H1 (cell line): Measurements from ENCODE around the gene EXOC1L. TPM values are rescaled to one million over a fixed set of nuclear protein-coding genes. Genes with fewer than 3 reads are reported as not detected.

Experiments used
- CTCF ChIA-PET: fragments of 300-600 bp; sonication (Branson Sonifier 250); formaldehyde crosslinking; loops from one replicate; lab custom pipeline; 2021; ENCODE audit not compliant: partially characterized antibody; lab: Charles Lee
- POLR2A ChIA-PET: fragments of 300-600 bp; sonication (Branson Sonifier 250); formaldehyde crosslinking; loops from one replicate; lab custom pipeline; 2021; ENCODE audit warnings: inconsistent platforms; ENCODE audit not compliant: partially characterized antibody; lab: Charles Lee
- DNase-seq, 2 experiments: peaks; one replicate each; pipeline versions ENCODE4 v3.0.0 to v3.0.0-alpha.2; 2010 to 2022; ENCODE audit warnings: low spot score in 2 of 2, low read depth in 1 of 2, mixed read lengths in 1 of 2
- FAIRE-seq: peaks from 2 replicates; lab custom pipeline; 2011; peaks lifted over from hg19 to GRCh38; lab: Jason Lieb, UNC
- H2AFZ ChIP-seq: 2 replicates; pipeline ENCODE4 v1.8.1; 2012; ENCODE audit warnings: low read length, inconsistent platforms
- H2AK5ac ChIP-seq: 2 replicates; pipeline ENCODE4 v1.6.1; 2013; ENCODE audit warnings: low read depth, low read length
- H2BK120ac ChIP-seq: replicated peaks from 2 replicates; pipeline ENCODE3; 2013; ENCODE audit warnings: low read depth, low read length, inconsistent platforms
- H2BK12ac ChIP-seq: 2 replicates; pipeline ENCODE4 v1.6.1; 2013; ENCODE audit warnings: low read depth, low read length
- H2BK15ac ChIP-seq: 2 replicates; pipeline ENCODE4 v1.6.1; 2013; ENCODE audit warnings: low read length
- H2BK20ac ChIP-seq: 2 replicates; pipeline ENCODE4 v1.6.1; 2013; ENCODE audit warnings: low read length
- H2BK5ac ChIP-seq: 2 replicates; pipeline ENCODE4 v1.6.1; 2013; ENCODE audit warnings: low read depth, low read length
- H3K14ac ChIP-seq: 2 replicates; pipeline ENCODE4 v1.6.1; 2013; ENCODE audit warnings: inconsistent platforms; ENCODE audit not compliant: insufficient read length
- H3K18ac ChIP-seq: 2 replicates; pipeline ENCODE4 v1.6.1; 2013; ENCODE audit warnings: low read length; ENCODE audit errors: extremely low read depth
- H3K23ac ChIP-seq: 2 replicates; pipeline ENCODE4 v1.6.1; 2013; ENCODE audit warnings: inconsistent platforms; ENCODE audit not compliant: insufficient read length
- H3K23me2 ChIP-seq: 2 replicates; pipeline ENCODE4 v1.6.1; 2013; ENCODE audit warnings: low read depth, low read length
- H3K27ac ChIP-seq: 2 replicates; pipeline ENCODE4 v1.6.1; 2011; ENCODE audit warnings: low read depth, low read length, inconsistent platforms
- H3K27me3 ChIP-seq, 4 experiments: replicated peaks in 1 of 4; 1 replicate in 1 of 4; 2 replicates in 3 of 4; pipeline versions ENCODE4 v1.6.1 to v1.8.1; 2011 to 2013; ENCODE audit warnings: low read length in 3 of 4, mild to moderate bottlenecking in 3 of 4, inconsistent platforms in 2 of 4, mixed read lengths in 2 of 4, moderate library complexity in 1 of 4; ENCODE audit not compliant: control insufficient read depth in 3 of 4, insufficient read depth in 3 of 4; ENCODE audit errors: extremely low read depth in 1 of 4
- H3K36me3 ChIP-seq, 4 experiments: 2 replicates each; pipeline versions ENCODE4 v1.6.1 to v1.8.1; 2011 to 2013; ENCODE audit warnings: mild to moderate bottlenecking in 4 of 4, low read length in 3 of 4, moderate library complexity in 2 of 4, control low read depth in 1 of 4, inconsistent platforms in 1 of 4; ENCODE audit not compliant: insufficient read depth in 4 of 4, control insufficient read depth in 2 of 4
- H3K4ac ChIP-seq: replicated peaks from 2 replicates; pipeline ENCODE3; 2013; ENCODE audit warnings: low read length, low read depth, mixed read lengths, inconsistent platforms; ENCODE audit not compliant: insufficient read length
- H3K4me1 ChIP-seq, 4 experiments: replicated peaks in 1 of 4; 1 replicate in 1 of 4; 2 replicates in 3 of 4; pipeline versions ENCODE4 v1.6.1 to v1.8.1; 2011 to 2013; ENCODE audit warnings: low read length in 3 of 4, inconsistent platforms in 2 of 4, mixed read lengths in 1 of 4; ENCODE audit not compliant: insufficient read depth in 4 of 4, control insufficient read depth in 3 of 4
- H3K4me2 ChIP-seq, 2 experiments: 2 replicates each; pipeline versions ENCODE4 v1.6.1 to v1.8.1; 2011 to 2013; ENCODE audit warnings: low read depth in 2 of 2, low read length in 2 of 2, control low read depth in 1 of 2, inconsistent platforms in 1 of 2, mild to moderate bottlenecking in 1 of 2; ENCODE audit not compliant: insufficient read depth in 1 of 2
- H3K4me3 ChIP-seq, 4 experiments: fragments of 200-600, 300-600 bp in 1 of 4; sonication (generic), shearing (Covaris generic), sonication (Bioruptor Twin) in 1 of 4; 2 replicates each; pipeline versions ENCODE4 v1.5.1 to v1.8.1; 2011 to 2016; ENCODE audit warnings: low read length in 4 of 4, low read depth in 3 of 4, control low read depth in 2 of 4, inconsistent platforms in 2 of 4, mild to moderate bottlenecking in 2 of 4, mixed read lengths in 1 of 4, moderate library complexity in 1 of 4; ENCODE audit not compliant: insufficient read depth in 2 of 4; ENCODE audit errors: extremely low read depth in 1 of 4
- H3K56ac ChIP-seq: replicated peaks from 2 replicates; pipeline ENCODE3; 2013; ENCODE audit warnings: low read depth, mild to moderate bottlenecking, mixed read lengths, low read length, inconsistent platforms; ENCODE audit not compliant: insufficient read length
- H3K79me1 ChIP-seq: 2 replicates; pipeline ENCODE4 v1.6.1; 2013; ENCODE audit warnings: low read depth, low read length, control low read depth
- H3K79me2 ChIP-seq, 2 experiments: 2 replicates each; pipeline versions ENCODE4 v1.6.1 to v1.8.1; 2012 to 2013; ENCODE audit warnings: low read length in 2 of 2, mild to moderate bottlenecking in 2 of 2, inconsistent platforms in 1 of 2; ENCODE audit not compliant: insufficient read depth in 2 of 2, control insufficient read depth in 1 of 2
- H3K9ac ChIP-seq, 4 experiments: replicated peaks in 1 of 4; 1 replicate in 1 of 4; 2 replicates in 3 of 4; pipeline versions ENCODE4 v1.6.1 to v1.8.1; 2011 to 2013; ENCODE audit warnings: low read depth in 3 of 4, low read length in 3 of 4, control low read depth in 2 of 4, mild to moderate bottlenecking in 2 of 4, moderate library complexity in 2 of 4, inconsistent platforms in 1 of 4; ENCODE audit errors: extremely low read depth in 1 of 4
- H3K9me3 ChIP-seq, 2 experiments: 2 replicates each; pipeline versions ENCODE4 v1.6.1 to v1.8.1; 2012 to 2013; ENCODE audit warnings: mild to moderate bottlenecking in 2 of 2, moderate library complexity in 2 of 2, control low read depth in 1 of 2, inconsistent platforms in 1 of 2, low read depth in 1 of 2, low read length in 1 of 2, mixed read lengths in 1 of 2; ENCODE audit not compliant: insufficient read depth in 2 of 2
- H4K20me1 ChIP-seq, 2 experiments: replicated peaks in 1 of 2; 2 replicates each; pipeline versions ENCODE3 to v1.8.1; 2011 to 2013; ENCODE audit warnings: inconsistent platforms in 2 of 2, low read length in 2 of 2, mild to moderate bottlenecking in 1 of 2; ENCODE audit not compliant: insufficient read depth in 2 of 2, control insufficient read depth in 1 of 2
- H4K5ac ChIP-seq: 2 replicates; pipeline ENCODE4 v1.6.1; 2013; ENCODE audit warnings: low read length, low read depth, mixed read lengths, inconsistent platforms; ENCODE audit not compliant: insufficient read length
- H4K8ac ChIP-seq: 2 replicates; pipeline ENCODE4 v1.8.0; 2013; ENCODE audit warnings: mild to moderate bottlenecking, moderate library complexity, low read length, inconsistent platforms; ENCODE audit not compliant: insufficient read depth; ENCODE audit errors: extremely low read depth
- H4K91ac ChIP-seq: replicated peaks from 2 replicates; pipeline ENCODE3; 2013; ENCODE audit warnings: low read length, mixed read lengths, inconsistent platforms; ENCODE audit not compliant: insufficient read length
- CEBPB ChIP-seq: IDR thresholded peaks from 2 replicates; pipeline ENCODE4 v1.6.1; 2012; ENCODE audit warnings: low read depth, low read length
- SAP30 ChIP-seq: fragments of 300-600 bp; sonication (generic); IDR thresholded peaks from 2 replicates; pipeline ENCODE4 v1.7.1; 2012; ENCODE audit warnings: low read length, moderate library complexity, mild to moderate bottlenecking, inconsistent platforms; ENCODE audit not compliant: insufficient read depth, insufficient replicate concordance
- WGBS, 2 experiments: shearing (Covaris generic) in 1 of 2; methylation state at CpG; one replicate each; pipeline versions ENCODE4 v1.1.6 to v1.1.7; 2013 to 2015; ENCODE audit warnings: low lambda C conversion rate in 2 of 2, mixed read lengths in 2 of 2, inconsistent platforms in 1 of 2, low coverage in 1 of 2, missing lambda C conversion rate in 1 of 2; ENCODE audit not compliant: insufficient replicate concordance in 2 of 2, insufficient coverage in 1 of 2, insufficient read length in 1 of 2; ENCODE audit errors: extremely low coverage in 1 of 2, missing lambda C conversion rate in 1 of 2; 5-methylcytosine and 5-hydroxymethylcytosine counted together
- polyA plus RNA-seq, 7 experiments: library from polyadenylated mRNA; depleted of rRNA in 3 of 7; stranded (reverse) in 5 of 7; unstranded in 2 of 7; fragments of >200 nt in 5 of 7; fragments of 200-250 nt in 2 of 7; gene quantifications; 1 replicate in 5 of 7; 2 replicates in 1 of 7; 4 replicates in 1 of 7; pipeline versions ENCODE4 v1.2.1 to v1.2.3, GENCODE V29; 2011 to 2013; ENCODE audit warnings: missing spikeins in 2 of 7, mixed read lengths in 2 of 7
- total RNA-seq: library from RNA; stranded (reverse); fragmentation: NEBNext Ultra II Directional; extraction: Animal tissue kit (Norgen Biotek cat#: 25700); gene quantifications from 2 replicates; pipeline ENCODE4 v1.2.1, GENCODE V29; 2021

Gene EXOC1L
- total and polyA plus RNA-seq, 2 of the 8 experiments (the other 6 are each of a cell fraction or from before 2014, with no cell fraction given): 0.08 TPM; not detected in 1

DNA sequence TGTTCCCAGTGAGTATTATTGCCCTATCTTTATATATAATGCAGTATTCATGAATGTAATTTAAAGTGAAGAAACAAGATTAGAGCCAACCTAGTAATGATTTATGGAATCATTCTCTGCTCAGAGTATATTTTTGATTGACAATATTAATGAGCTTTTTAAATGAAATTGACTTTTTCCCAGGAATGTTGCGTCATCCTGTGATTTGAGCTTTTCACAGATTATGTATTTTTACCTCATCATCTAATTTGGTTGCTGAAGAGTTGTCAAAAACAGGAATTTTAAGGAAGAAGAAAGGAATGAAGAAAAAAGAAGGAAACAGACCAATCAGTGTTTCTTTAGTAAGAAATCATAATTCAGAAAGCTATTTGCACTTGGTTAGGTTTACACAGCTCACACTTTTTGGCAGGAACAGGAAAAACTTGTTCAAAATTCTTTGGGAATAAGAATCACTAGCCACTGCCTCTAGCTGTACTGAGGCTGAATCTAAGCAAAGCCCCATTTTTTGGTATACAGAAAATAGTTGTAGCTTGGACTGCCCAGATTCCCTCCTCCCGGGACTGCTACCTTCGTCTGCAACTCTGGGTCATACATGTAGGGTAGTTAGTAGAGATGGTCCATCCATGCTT, 61.2 kb downstream of the EXOC1L start:
- H3K56ac ChIP-seq: no peak overlapping the region
- no peak for TF ChIP-seq SAP30
- peak; percentile 60 for TF ChIP-seq CEBPB
- no peaks in the 10 kb centered on the region for H4K20me1 ChIP-seq

More for the DNA sequence above, 61.2 kb downstream of the EXOC1L start:
- Histone ChIP-seq H3K4me2 (no peak overlapping the region), H3K23me2 (no peaks in the 10 kb centered on the region), H4K5ac (no peak overlapping the region), H2BK120ac (no peak overlapping the region), H3K9me3 (no peaks in the 10 kb centered on the region), H3K23ac (no peak overlapping the region), H4K8ac (no peak overlapping the region), H2BK15ac (no peak overlapping the region), H3K79me2 (no peaks in the 10 kb centered on the region), H3K27me3 (no peaks in the 10 kb centered on the region), H3K4me3 (no peak overlapping the region), H3K18ac (no peak overlapping the region), H4K91ac (no peak overlapping the region), H3K36me3 (peaks cover 0 to 17% (median 2%) of the 10 kb centered on the region in 4 experiments; a peak in 5 of 8 replicates), H2AFZ (no peak overlapping the region), H2BK20ac (no peak overlapping the region), H3K9ac (no peak overlapping the region), H3K79me1 (no peaks in the 10 kb centered on the region), H2BK5ac (no peak overlapping the region), H3K14ac (no peak overlapping the region), H2BK12ac (no peak overlapping the region), H3K4ac (no peak overlapping the region), H3K27ac (no peak overlapping the region), H2AK5ac (no peak overlapping the region), H3K4me1 (no peaks in the 10 kb centered on the region)
- FAIRE-seq (no peak), DNase-seq (no peak)
- POLR2A ChIA-PET: no interaction called here
- CTCF ChIA-PET: interaction anchor here (0.6 to 0.9 kb wide), 2 partner anchors 13 to 420 kb away, joined by 3 to 4 read pairs; no protein-coding TSS in a partner anchor
- 95% methylated on average over 3 of the region's 3 CpGs; no CpG with 5 or more reads in 1 of the 2 experiments for WGBS, 2 experiments
